Left hindlimb (tissue), 1 donor: Measurements from ENCODE around the gene GPAM.
"Not testable (repeated sequence)": the region's sequence is repeated elsewhere in the genome, so short reads cannot be mapped to it uniquely, and the experiment has no call there.

Experiments
- DNase-seq: peaks from one replicate; pipeline ENCODE4 v3.0.0-alpha.2; 2018

GPAM gene

GRCh38 chr10:112214298-112214926 lies 30.8 kb upstream of the GPAM start:
- DNase-seq, result no peak

- DNase-seq, result no peak
Observed at GRCh38 chr10:112213836-112214235, 30.3 kb upstream of the GPAM start.

GRCh38 chr10:112213098-112213823 lies 29.7 kb upstream of the GPAM start:
- DNase-seq, result no peak

- DNase-seq, result no peak
Observed at GRCh38 chr10:112210666-112211065, 27.1 kb upstream of the GPAM start.

- DNase-seq, result no peak
Observed at GRCh38 chr10:112209684-112210131, 26.1 kb upstream of the GPAM start.

- DNase-seq, result peak; percentile 37
Observed at GRCh38 chr10:112208997-112209396, 25.4 kb upstream of the GPAM start.

- no peak for DNase-seq
Observed at GRCh38 chr10:112208292-112208691, 24.7 kb upstream of the GPAM start.

GRCh38 chr10:112203328-112204076 lies 19.9 kb upstream of the GPAM start:
- no peak for DNase-seq

- no peak for DNase-seq
Observed at GRCh38 chr10:112202561-112203241, 19.1 kb upstream of the GPAM start.

GRCh38 chr10:112202076-112202475 lies 18.5 kb upstream of the GPAM start:
- DNase-seq, result no peak

- no peak for DNase-seq
Observed at GRCh38 chr10:112201334-112201733, 17.8 kb upstream of the GPAM start.

GRCh38 chr10:112200259-112200658 lies 16.7 kb upstream of the GPAM start:
- DNase-seq, result not testable (repeated sequence)

- not testable (repeated sequence) for DNase-seq
Observed at GRCh38 chr10:112197662-112198061, 14.1 kb upstream of the GPAM start.

GRCh38 chr10:112195224-112195623 lies 11.7 kb upstream of the GPAM start:
- DNase-seq, result no peak

GRCh38 chr10:112191791-112192190 lies 8.2 kb upstream of the GPAM start:
- no peak for DNase-seq

GRCh38 chr10:112191041-112191590 lies 7.6 kb upstream of the GPAM start:
- DNase-seq, result no peak

GRCh38 chr10:112189465-112189864 lies 5.9 kb upstream of the GPAM start:
- DNase-seq, result no peak

- no peak for DNase-seq
Observed at GRCh38 chr10:112187527-112187926, 4.0 kb upstream of the GPAM start.

GRCh38 chr10:112185959-112186358 lies 2.4 kb upstream of the GPAM start:
- DNase-seq, result no peak

- no peak for DNase-seq
Observed at GRCh38 chr10:112184379-112184778, 814 bp upstream of the GPAM start.

GRCh38 chr10:112184052-112184371 lies 447 bp upstream of the GPAM start:
- DNase-seq, result no peak

- DNase-seq, result no peak
Observed at GRCh38 chr10:112182784-112183328, 709 bp downstream of the GPAM start.

GRCh38 chr10:112177247-112177646 lies 6.3 kb downstream of the GPAM start:
- no peak for DNase-seq
